Type B pancreatic cell (in vitro differentiated cells): Measurements from ENCODE around the gene UBE2E1. TPM values are rescaled to one million over a fixed set of nuclear protein-coding genes. Genes with fewer than 3 reads are reported as not detected.

Experiments
- DNase-seq: peaks from one replicate; pipeline ENCODE4 v3.0.0; 2021; ENCODE audit warnings: mixed read lengths; ENCODE audit not compliant: unreplicated experiment; ENCODE audit errors: extremely low spot score
- H3K27ac Mint-ChIP-seq: 2 replicates; pipeline ENCODE4 v1.8.0; 2021; ENCODE audit warnings: mild to moderate bottlenecking, mixed read lengths
- H3K27me3 Mint-ChIP-seq: 2 replicates; pipeline ENCODE4 v1.8.0; 2021; ENCODE audit warnings: mixed read lengths
- H3K36me3 Mint-ChIP-seq: 2 replicates; pipeline ENCODE4 v1.8.0; 2021; ENCODE audit warnings: mixed read lengths
- H3K4me1 Mint-ChIP-seq: one replicate; pipeline ENCODE4 v1.8.0; 2021; ENCODE audit warnings: mixed read lengths; ENCODE audit not compliant: unreplicated experiment
- H3K4me3 Mint-ChIP-seq: 2 replicates; pipeline ENCODE4 v1.8.0; 2021; ENCODE audit warnings: mild to moderate bottlenecking, mixed read lengths
- H3K9me3 Mint-ChIP-seq: 2 replicates; pipeline ENCODE4 v1.8.0; 2021; ENCODE audit warnings: mixed read lengths
- CTCF ChIP-seq: fragments of 200-600 bp; sonication (generic); conservative IDR thresholded peaks from 2 replicates; pipeline ENCODE4 v1.5.0; 2021; ENCODE audit warnings: antibody characterized with exemption, mild to moderate bottlenecking
- total RNA-seq: library from RNA; stranded (reverse); gene quantifications from 2 replicates; pipeline ENCODE4 v1.2.1, GENCODE V29; 2021; ENCODE audit warnings: low replicate concordance

Gene UBE2E1
- total RNA-seq, 1 donor from 2014 or later = 110 TPM

GRCh38 chr3:23815879-23816278, 10.1 kb downstream of the UBE2E1 start:
- peaks cover 45% of the 10 kb centered on the region for H3K36me3 Mint-ChIP-seq
- H3K27me3 Mint-ChIP-seq = no peaks in the 10 kb centered on the region
- DNase-seq = no peak
- TF ChIP-seq CTCF = no peak
- H3K4me3 Mint-ChIP-seq = no peak overlapping the region
- peaks cover 30% of the 10 kb centered on the region for H3K4me1 Mint-ChIP-seq
- no peaks in the 10 kb centered on the region for H3K9me3 Mint-ChIP-seq
- no peak overlapping the region for H3K27ac Mint-ChIP-seq

GRCh38 chr3:23816721-23817120, 11.0 kb downstream of the UBE2E1 start:
- Mint-ChIP-seq H3K36me3 (peaks cover 50% of the 10 kb centered on the region), H3K4me1 (peaks cover 29% of the 10 kb centered on the region), H3K4me3 (no peak overlapping the region), H3K9me3 (no peaks in the 10 kb centered on the region), H3K27ac (no peak overlapping the region), H3K27me3 (no peaks in the 10 kb centered on the region)
- DNase-seq = no peak
- TF ChIP-seq CTCF = no peak

GRCh38 chr3:23817508-23818223, 11.9 kb downstream of the UBE2E1 start:
- DNase-seq = no peak
- peaks cover 45% of the 10 kb centered on the region for H3K36me3 Mint-ChIP-seq
- no peak overlapping the region for H3K4me3 Mint-ChIP-seq
- no peaks in the 10 kb centered on the region for H3K9me3 Mint-ChIP-seq
- H3K27me3 Mint-ChIP-seq = no peaks in the 10 kb centered on the region
- no peak for TF ChIP-seq CTCF
- H3K27ac Mint-ChIP-seq = no peak overlapping the region
- peaks cover 24% of the 10 kb centered on the region for H3K4me1 Mint-ChIP-seq

- Mint-ChIP-seq H3K36me3 (peaks cover 39% of the 10 kb centered on the region), H3K27me3 (no peaks in the 10 kb centered on the region), H3K4me3 (no peak overlapping the region), H3K27ac (no peak overlapping the region), H3K9me3 (no peaks in the 10 kb centered on the region), H3K4me1 (peaks cover 36% of the 10 kb centered on the region)
- no peak for TF ChIP-seq CTCF
- no peak for DNase-seq
Observed at GRCh38 chr3:23819599-23820360, 14.0 kb downstream of the UBE2E1 start.

- no peaks in the 10 kb centered on the region for H3K9me3 Mint-ChIP-seq
- H3K4me3 Mint-ChIP-seq = no peak overlapping the region
- H3K4me1 Mint-ChIP-seq = peaks cover 38% of the 10 kb centered on the region
- no peak for DNase-seq
- H3K36me3 Mint-ChIP-seq = peaks cover 32% of the 10 kb centered on the region
- H3K27ac Mint-ChIP-seq = no peak overlapping the region
- H3K27me3 Mint-ChIP-seq = no peaks in the 10 kb centered on the region
- no peak for TF ChIP-seq CTCF
Observed at GRCh38 chr3:23820888-23821287, 15.1 kb downstream of the UBE2E1 start.
